Stimulated activated CD8-positive, alpha-beta memory T cell treated with anti-CD3 and anti-CD28 coated beads, Interleukin-12 subunit alpha, Interleukin-12 subunit beta, amount 100 ng/mL, for 1 hour (primary cell): Measurements from ENCODE around the gene ZNF232.
A peak's percentile ranks its signal among the peaks of the same experiment; 100 is the strongest.
"Not testable (repeated sequence)": the region's sequence is repeated elsewhere in the genome, so short reads cannot be mapped to it uniquely, and the experiment has no call there.

Source experiments
- DNase-seq: peaks from one replicate; pipeline ENCODE4 v3.0.0-alpha.2; 2020; ENCODE audit warnings: low read depth

ZNF232 gene

DNA sequence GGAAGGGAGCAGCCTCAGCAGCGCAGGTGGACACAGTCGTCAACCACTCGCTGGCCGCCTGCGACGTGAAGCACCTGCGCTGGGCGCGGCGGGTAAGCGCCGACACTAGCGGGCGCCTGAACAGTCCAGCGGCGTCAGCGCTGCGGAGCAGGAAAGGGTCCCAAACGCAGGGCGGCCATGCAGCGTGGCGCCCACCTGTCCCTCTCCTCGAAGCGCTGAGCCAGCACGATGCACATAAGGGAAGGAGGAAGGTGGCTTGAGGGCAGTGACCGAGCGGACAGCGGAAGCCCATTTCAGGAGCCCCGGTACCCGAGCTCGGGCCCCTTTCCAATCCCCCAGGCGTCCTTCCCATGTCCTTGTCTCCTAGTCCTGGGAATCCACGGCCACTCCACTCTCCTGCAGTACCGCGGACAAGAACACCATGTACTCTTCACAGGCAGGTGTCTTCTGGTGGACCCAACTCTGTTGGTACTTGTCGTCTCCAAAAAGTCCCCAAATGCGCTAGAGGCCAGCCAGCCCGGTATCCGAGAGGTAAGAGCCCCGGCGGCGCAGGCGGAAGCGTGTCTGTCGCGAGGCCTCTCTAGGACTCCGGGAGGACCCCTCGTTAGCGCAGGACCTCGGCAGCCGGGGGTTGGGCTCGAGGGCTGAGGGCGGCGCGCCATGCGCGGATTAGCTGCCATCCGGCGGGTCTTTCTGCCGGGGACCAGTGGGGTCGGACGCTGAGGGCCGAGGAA, 14.4 kb downstream of the ZNF232 start:
- DNase-seq = peak; percentile 25

DNA sequence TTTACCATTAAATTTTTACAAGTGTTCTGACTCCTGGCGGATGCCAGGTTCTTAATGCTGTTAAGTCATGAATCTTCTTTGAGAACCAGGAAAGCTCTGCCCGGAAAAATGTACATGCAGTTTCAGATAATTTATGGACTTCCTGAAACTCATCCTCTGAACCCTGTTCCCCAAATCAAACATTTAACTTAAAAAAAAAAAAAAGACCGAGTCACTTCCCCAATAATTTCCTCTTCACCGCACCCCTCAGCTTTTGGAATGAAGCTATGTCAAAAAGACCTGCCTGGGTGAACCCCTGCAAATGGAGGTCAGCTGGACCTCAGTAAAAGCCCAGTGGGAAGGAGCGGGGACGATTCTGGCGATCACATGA, 15.0 kb downstream of the ZNF232 start:
- DNase-seq = no peak

DNA sequence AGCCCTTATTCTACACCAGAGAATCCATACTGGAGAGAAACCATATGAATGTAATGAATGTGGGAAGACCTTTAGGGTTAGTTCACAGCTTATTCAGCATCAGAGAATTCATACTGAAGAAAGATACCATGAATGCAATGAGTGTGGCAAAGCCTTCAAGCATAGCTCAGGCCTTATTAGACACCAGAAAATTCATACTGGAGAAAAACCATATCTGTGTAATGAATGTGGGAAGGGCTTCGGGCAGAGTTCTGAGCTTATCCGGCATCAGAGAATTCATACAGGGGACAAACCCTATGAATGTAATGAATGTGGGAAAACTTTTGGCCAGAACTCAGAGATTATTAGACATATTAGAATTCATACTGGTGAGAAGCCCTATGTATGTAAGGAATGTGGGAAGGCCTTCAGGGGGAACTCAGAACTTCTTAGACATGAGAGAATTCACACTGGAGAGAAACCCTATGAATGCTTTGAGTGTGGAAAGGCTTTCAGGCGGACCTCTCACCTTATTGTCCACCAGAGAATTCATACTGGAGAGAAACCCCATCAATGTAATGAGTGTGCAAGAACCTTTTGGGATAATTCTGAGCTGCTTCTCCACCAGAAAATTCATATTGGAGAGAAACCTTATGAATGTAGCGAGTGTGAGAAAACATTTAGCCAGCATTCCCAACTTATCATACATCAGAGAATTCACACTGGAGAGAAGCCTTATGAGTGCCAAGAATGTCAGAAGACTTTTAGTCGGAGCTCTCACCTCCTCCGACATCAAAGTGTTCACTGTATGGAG, 19.3 kb downstream of the ZNF232 start:
- DNase-seq = no peak

DNA sequence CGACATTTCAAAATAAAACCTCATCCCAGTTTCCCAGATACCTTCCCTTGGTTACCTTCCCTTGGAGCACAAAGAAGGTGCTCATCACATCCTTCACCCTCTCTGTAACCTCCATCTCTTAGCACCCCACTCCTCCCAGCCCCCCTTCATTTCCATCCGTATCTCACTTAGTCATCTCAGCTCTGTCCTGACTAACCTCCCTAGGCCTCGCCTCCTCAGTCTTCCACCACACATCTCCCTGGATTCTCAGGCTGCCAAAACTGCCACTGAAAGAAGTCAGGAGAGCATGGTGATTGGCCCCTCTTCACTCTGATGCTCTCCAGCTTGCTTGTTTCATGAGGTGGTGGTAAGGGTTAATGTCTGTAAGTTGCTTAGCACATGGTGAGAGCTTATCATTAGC, 31.1 kb downstream of the ZNF232 start:
- no peak for DNase-seq

DNA sequence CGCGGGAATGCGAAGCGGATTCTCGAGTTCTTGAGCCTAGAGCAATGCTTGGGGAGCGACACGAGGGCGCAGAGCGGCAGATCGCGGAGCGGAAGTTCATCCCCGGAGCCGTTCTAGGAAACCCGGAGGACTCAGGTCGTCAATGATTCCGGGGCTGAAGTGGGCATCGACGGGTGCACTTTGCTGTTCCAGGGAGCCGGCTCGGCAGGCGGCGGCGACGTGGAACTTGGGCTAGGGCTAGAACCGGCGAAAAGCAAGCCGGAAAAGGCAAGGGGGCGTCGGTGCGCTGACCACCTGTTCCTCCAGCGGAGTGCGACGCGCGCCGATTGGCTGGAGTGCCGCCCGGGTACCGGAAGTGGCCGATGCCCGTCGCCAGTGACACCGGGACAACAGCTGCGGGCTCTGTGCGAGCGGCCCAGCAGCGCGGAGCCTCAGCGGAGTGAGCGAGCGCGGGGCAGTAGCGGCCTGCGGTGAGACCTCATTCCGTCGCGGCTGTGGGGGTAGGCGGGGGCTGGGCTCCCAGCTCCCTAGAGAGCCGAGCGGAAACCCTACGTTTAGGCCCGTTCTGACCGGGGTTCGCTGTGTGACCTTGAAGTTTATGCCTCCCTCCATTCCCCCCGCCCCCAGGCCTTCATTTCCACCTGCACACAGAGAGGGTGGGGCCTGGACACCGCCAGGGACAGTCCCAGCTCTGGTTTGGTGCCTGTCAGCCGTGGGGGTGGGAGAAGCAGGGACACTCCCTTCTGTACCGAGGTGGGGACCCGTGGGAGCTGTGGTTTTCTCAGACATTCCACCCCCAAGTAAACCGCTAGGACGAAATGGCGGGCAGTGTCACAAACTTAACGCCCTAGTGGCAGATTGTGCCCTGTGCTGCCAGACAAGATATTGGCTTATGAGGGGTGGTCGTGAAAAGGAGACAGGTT, 33.3 kb downstream of the ZNF232 start, which contains the start of gene ZFP3:
ZFP3 (plus strand) TSS at position 362 of the 923 bp plus-strand sequence. CDS start 13,038 bp downstream, outside the sequence.
- DNase-seq = peak; percentile 57

DNA sequence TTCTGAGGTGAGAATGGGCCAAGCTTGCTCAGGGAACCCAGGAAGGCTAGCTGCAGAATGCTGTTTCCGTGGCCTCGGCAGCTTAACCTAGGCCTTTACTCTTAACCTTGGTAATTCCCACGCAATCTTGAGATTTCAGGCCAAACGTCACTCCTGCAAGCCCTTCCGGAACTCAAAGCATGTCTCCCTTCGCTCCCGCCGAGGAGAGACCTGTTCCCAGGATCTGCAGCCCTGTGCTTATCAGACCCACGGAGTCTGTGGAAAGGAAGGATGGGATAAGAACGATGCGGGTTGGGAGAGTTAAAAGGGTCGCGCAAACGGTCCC, 33.9 kb downstream of the ZNF232 start:
- DNase-seq = no peak

DNA sequence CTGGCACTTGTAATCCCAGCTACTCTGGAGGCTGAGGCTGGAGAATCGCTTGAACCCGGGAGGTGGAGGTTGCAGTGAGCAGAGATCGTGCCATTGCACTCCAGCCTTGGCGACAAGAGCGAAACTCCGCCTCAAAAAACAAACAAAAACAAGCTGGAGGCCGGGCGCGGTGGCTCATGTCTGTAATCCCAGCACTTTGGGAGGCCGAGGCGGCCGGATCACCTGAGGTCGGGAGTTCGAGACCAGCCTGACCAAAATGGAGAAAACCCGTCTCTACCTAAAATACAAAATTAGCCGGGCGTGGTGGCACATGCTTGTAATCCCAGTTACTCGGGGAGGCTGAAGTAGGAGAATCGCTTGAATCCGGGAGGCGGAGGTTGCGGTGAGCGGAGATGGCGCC, 34.4 kb downstream of the ZNF232 start:
- DNase-seq = not testable (repeated sequence)

DNA sequence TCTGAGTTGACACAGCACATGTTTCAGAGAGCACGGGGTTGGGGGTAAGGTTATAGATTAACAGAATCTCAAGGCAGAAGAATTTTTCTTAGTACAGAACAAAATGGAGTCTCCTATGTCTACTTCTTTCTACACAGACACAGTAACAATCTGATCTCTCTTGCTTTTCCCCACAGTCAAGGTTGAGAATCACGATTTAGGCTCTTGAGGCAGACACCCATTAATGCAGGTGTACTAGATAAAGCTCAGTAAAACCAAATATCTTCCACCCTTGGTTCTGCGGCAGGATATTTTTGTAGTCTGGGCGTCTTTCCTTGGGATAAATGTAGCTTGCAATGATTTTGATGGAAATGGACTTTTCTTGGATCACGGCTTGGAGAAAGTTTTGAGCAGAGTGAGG, 36.2 kb downstream of the ZNF232 start:
- not testable (repeated sequence) for DNase-seq

DNA sequence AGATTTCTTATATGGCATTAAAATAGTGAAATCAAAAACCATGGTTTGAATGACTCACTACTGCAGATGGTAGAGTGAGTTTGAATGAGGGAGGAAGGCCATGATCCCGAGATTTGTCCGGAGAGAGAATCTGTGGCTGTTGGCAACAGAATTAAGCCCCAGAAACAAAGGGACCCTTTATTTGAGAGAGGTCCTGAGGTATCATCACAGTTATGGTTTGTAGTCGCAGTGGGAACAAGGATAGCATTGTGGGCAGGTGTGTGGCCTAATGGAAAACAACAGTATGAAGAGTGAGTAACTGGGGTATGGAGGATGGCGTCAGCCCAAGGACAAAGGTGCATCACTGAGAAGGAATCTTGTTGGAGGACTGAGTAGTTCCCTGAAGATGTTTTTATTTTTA, 42.0 kb downstream of the ZNF232 start:
- DNase-seq = no peak

DNA sequence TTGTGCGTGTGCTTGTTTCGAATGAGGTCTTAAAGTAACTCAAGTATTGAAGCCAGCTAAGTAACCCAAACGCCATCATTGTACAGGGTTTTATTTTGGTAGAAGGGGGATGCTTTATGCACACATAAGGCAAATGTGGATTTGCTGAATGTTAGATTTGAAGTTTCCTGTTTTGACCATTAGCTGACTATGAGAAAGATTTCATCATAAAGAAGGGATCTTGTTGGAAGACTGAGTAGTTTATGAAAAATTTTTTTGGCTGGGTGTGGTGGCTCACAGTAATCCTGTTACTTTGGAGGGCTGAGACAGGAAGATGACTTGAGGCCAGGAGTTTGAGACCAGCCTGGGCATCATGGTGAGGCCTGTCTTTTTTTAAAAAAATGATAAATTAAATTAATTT, 43.4 kb downstream of the ZNF232 start:
- no peak for DNase-seq

DNA sequence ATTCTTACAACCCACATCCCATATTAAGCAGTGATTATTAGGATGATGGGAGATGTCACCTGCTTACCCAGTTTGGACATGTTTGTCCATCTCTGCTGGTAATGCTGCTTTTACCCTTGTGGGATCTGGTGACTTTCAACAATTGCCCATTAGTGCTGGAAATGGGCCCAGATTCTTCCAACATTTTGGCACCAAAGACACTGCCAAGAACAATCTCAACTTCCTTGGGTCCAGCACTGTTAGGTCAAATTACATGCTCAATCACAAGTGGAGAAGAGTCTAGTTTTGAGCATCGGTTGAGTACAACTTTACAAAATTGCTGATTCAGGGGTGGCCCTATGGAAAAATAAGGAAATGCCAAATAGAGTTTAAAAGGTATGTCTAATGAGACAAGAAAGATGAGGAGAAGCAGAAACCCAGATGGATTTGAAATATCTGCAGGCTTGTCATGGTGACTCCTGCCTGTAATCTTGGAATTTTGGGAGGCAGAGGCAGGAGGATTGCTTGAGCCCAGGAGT, 46.4 kb downstream of the ZNF232 start:
- no peak for DNase-seq
